MM.1S (cell line): ENCODE measurements around the gene PPM1E.

Experiments used
- DNase-seq: peaks from one replicate; pipeline ENCODE4 v3.0.0-alpha.2; 2015
- H2AFZ ChIP-seq: fragments of 300-600 bp; sonication (generic); 2 replicates; pipeline ENCODE4 v1.6.0; 2016; ENCODE audit warnings: antibody characterized with exemption, low read length
- H3F3A ChIP-seq: fragments of 300-600 bp; sonication (generic); 2 replicates; pipeline ENCODE4 v1.6.1; 2016; ENCODE audit warnings: mild to moderate bottlenecking, antibody characterized with exemption, low read length, moderate library complexity, mixed read lengths; ENCODE audit not compliant: insufficient read depth
- H3K27ac ChIP-seq: fragments of 300-600 bp; sonication (generic); 2 replicates; pipeline ENCODE4 v1.5.1; 2016; ENCODE audit warnings: mild to moderate bottlenecking, low read length
- H3K27me3 ChIP-seq: fragments of 300-600 bp; sonication (generic); replicated peaks from 2 replicates; pipeline ENCODE4 v1.6.0; 2016; ENCODE audit warnings: low read length; ENCODE audit not compliant: insufficient read depth
- H3K36me3 ChIP-seq: fragments of 300-600 bp; sonication (generic); replicated peaks from 2 replicates; pipeline ENCODE4 v1.6.1; 2016; ENCODE audit warnings: mild to moderate bottlenecking, low read length, mixed read lengths; ENCODE audit not compliant: insufficient read depth
- H3K4me1 ChIP-seq: fragments of 300-600 bp; sonication (generic); 2 replicates; pipeline ENCODE4 v1.6.1; 2016; ENCODE audit warnings: low read length, mixed read lengths
- H3K4me2 ChIP-seq: fragments of 300-600 bp; sonication (generic); 2 replicates; pipeline ENCODE4 v1.6.0; 2016; ENCODE audit warnings: low read depth, low read length
- H3K4me3 ChIP-seq: fragments of 300-600 bp; sonication (generic); 2 replicates; pipeline ENCODE4 v1.5.1; 2016; ENCODE audit warnings: low read length, mixed read lengths
- H3K79me2 ChIP-seq: fragments of 300-600 bp; sonication (generic); 2 replicates; pipeline ENCODE4 v1.6.1; 2016; ENCODE audit warnings: mixed run types, low read length, mixed read lengths
- H3K9ac ChIP-seq: fragments of 300-600 bp; sonication (generic); 2 replicates; pipeline ENCODE4 v1.6.1; 2016; ENCODE audit warnings: low read length, mixed read lengths
- H3K9me2 ChIP-seq: fragments of 300-600 bp; sonication (generic); replicated peaks from 2 replicates; pipeline ENCODE4 v1.6.1; 2016; ENCODE audit warnings: mild to moderate bottlenecking, low read length, mixed read lengths; ENCODE audit not compliant: insufficient read depth
- H3K9me3 ChIP-seq: fragments of 300-600 bp; sonication (generic); replicated peaks from 2 replicates; pipeline ENCODE4 v1.6.1; 2016; ENCODE audit warnings: mild to moderate bottlenecking, low read length, mixed read lengths; ENCODE audit not compliant: insufficient read depth
- H4K20me1 ChIP-seq: fragments of 300-600 bp; sonication (generic); 2 replicates; pipeline ENCODE4 v1.6.1; 2016; ENCODE audit warnings: mild to moderate bottlenecking, low read length, moderate library complexity, mixed read lengths; ENCODE audit not compliant: insufficient read depth
- CTCF ChIP-seq: fragments of 300-600 bp; sonication (generic); IDR thresholded peaks from 2 replicates; pipeline ENCODE4 v1.5.1; 2016; ENCODE audit warnings: antibody characterized with exemption, low read length, mixed read lengths
- EZH2 ChIP-seq: fragments of 300-600 bp; sonication (generic); optimal IDR thresholded peaks from 2 replicates; pipeline ENCODE3; 2017; ENCODE audit warnings: low read depth, mild to moderate bottlenecking, antibody characterized with exemption, low read length, mixed read lengths
- EZH2phosphoT487 ChIP-seq: fragments of 300-600 bp; sonication (generic); IDR thresholded peaks from 2 replicates; pipeline ENCODE4 v1.6.1; 2018; ENCODE audit warnings: antibody characterized with exemption, low read length

Gene PPM1E

GRCh38 chr17:58802188-58802587, 46.5 kb downstream of the PPM1E start:
- H3K79me2 ChIP-seq: no peaks in the 10 kb centered on the region
- no peak overlapping the region for H3K4me3 ChIP-seq
- no peaks in the 10 kb centered on the region for H4K20me1 ChIP-seq
- H3K36me3 ChIP-seq: no peaks in the 10 kb centered on the region
- no peaks in the 10 kb centered on the region for H3K9me2 ChIP-seq
- no peak for DNase-seq
- TF ChIP-seq EZH2 (no peak), EZH2phosphoT487 (no peak), CTCF (no peak)
- no peaks in the 10 kb centered on the region for H3K4me1 ChIP-seq
- no peaks in the 10 kb centered on the region for H3F3A ChIP-seq
- no peak overlapping the region for H2AFZ ChIP-seq
- no peak overlapping the region for H3K27ac ChIP-seq
- H3K4me2 ChIP-seq: no peak overlapping the region
- H3K9me3 ChIP-seq: no peaks in the 10 kb centered on the region
- H3K9ac ChIP-seq: no peak overlapping the region
- H3K27me3 ChIP-seq: no peaks in the 10 kb centered on the region

- Histone ChIP-seq H3K36me3 (no peaks in the 10 kb centered on the region), H2AFZ (no peak overlapping the region), H3F3A (no peaks in the 10 kb centered on the region), H3K4me1 (no peaks in the 10 kb centered on the region), H4K20me1 (no peaks in the 10 kb centered on the region), H3K9ac (no peak overlapping the region), H3K79me2 (no peaks in the 10 kb centered on the region), H3K4me2 (no peak overlapping the region), H3K27ac (no peak overlapping the region), H3K27me3 (no peaks in the 10 kb centered on the region), H3K9me3 (no peaks in the 10 kb centered on the region), H3K9me2 (no peaks in the 10 kb centered on the region), H3K4me3 (no peak overlapping the region)
- TF ChIP-seq EZH2phosphoT487: no peak
- no peak for TF ChIP-seq CTCF
- TF ChIP-seq EZH2: no peak
- DNase-seq: no peak
Observed at GRCh38 chr17:58806046-58806445, 50.4 kb downstream of the PPM1E start.

- no peak overlapping the region for H3K9ac ChIP-seq
Observed at GRCh38 chr17:58808609-58809563, 53.2 kb downstream of the PPM1E start.

More at GRCh38 chr17:58808609-58809563, 53.2 kb downstream of the PPM1E start:
- Histone ChIP-seq H3K79me2 (no peaks in the 10 kb centered on the region), H3K4me2 (no peak overlapping the region), H3K27me3 (no peaks in the 10 kb centered on the region), H2AFZ (no peak overlapping the region), H4K20me1 (no peaks in the 10 kb centered on the region), H3K4me3 (no peak overlapping the region), H3K27ac (no peak overlapping the region), H3K4me1 (no peaks in the 10 kb centered on the region), H3K9me3 (no peaks in the 10 kb centered on the region), H3F3A (no peaks in the 10 kb centered on the region), H3K36me3 (no peaks in the 10 kb centered on the region), H3K9me2 (no peaks in the 10 kb centered on the region)
- no peak for TF ChIP-seq CTCF
- no peak for TF ChIP-seq EZH2phosphoT487
- TF ChIP-seq EZH2: no peak
- DNase-seq: no peak
